ENCODE data around the gene VPS11. TPM values are rescaled to one million over a fixed set of nuclear protein-coding genes. Genes with fewer than 3 reads are reported as not detected.
"Not testable (repeated sequence)": the region's sequence is repeated elsewhere in the genome, so short reads cannot be mapped to it uniquely, and the experiment has no call there.

The VPS11 gene
- total and polyA plus RNA-seq, 11 donors = 18.7 to 33.3 (median 21.7) TPM

- ATAC-seq (peak; percentile 5 to 23 (median 10)), DNase-seq (peak in 1 of 5 donors; percentile 70)
- peak overlapping the region; percentile 56 to 94 (median 84) for H3K4me3 ChIP-seq
- H3K9me3 ChIP-seq = no peaks in the 10 kb centered on the region
- no peaks in the 10 kb centered on the region for H3K27me3 ChIP-seq
- peak overlapping the region; percentile 78 to 97 (median 92) for H3K27ac ChIP-seq
- 2 to 3% (median 2%) methylated on average over 17 to 29 of the region's 29 CpGs for WGBS, 4 donors
- peaks cover 0 to 29% (median 21%) of the 10 kb centered on the region in 9 donors for H3K36me3 ChIP-seq
- intact Hi-C loops (cut with DNase I) = loop anchor here in 4 of 10 donors (5.0 to 10.0 kb wide), 4 partner anchors 96 to 234 kb away; partner anchors contain the start of genes MCAM (in 1 of the 4) and RNF26 (in 1 of the 4)
- TF ChIP-seq POLR2A (IDR thresholded peaks at IDR 0.05) = no peak
- TF ChIP-seq, protein P1, sequence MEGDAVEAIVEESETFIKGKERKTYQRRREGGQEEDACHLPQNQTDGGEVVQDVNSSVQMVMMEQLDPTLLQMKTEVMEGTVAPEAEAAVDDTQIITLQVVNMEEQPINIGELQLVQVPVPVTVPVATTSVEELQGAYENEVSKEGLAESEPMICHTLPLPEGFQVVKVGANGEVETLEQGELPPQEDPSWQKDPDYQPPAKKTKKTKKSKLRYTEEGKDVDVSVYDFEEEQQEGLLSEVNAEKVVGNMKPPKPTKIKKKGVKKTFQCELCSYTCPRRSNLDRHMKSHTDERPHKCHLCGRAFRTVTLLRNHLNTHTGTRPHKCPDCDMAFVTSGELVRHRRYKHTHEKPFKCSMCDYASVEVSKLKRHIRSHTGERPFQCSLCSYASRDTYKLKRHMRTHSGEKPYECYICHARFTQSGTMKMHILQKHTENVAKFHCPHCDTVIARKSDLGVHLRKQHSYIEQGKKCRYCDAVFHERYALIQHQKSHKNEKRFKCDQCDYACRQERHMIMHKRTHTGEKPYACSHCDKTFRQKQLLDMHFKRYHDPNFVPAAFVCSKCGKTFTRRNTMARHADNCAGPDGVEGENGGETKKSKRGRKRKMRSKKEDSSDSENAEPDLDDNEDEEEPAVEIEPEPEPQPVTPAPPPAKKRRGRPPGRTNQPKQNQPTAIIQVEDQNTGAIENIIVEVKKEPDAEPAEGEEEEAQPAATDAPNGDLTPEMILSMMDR (IDR thresholded peaks at IDR 0.05) = no peak
- H3K4me1 ChIP-seq = peaks cover 8 to 36% (median 27%) of the 10 kb centered on the region in 12 donors
Measured at GRCh38 chr11:119100994-119101758, 33.6 kb downstream of the VPS11 start.

- peaks cover 8 to 43% (median 34%) of the 10 kb centered on the region in 12 donors for H3K4me1 ChIP-seq
- TF ChIP-seq POLR2A (IDR thresholded peaks at IDR 0.05) = no peak
- TF ChIP-seq, protein P1 (IDR thresholded peaks at IDR 0.05) = no peak
- intact Hi-C loops (cut with DNase I) = loop anchor here in 4 of 10 donors (2.0 to 10.0 kb wide), 5 partner anchors 35 to 233 kb away; partner anchors contain the start of genes MCAM (in 1 of the 4), RNF26 (in 1 of the 4) and VPS11 (in 1 of the 4)
Measured at GRCh38 chr11:119101759-119102423, 34.3 kb downstream of the VPS11 start, which contains the start of gene DPAGT1. Gene DPAGT1 (minus strand): TSS chr11:119101853. CDS start chr11:119101655, 198 bp downstream.

GRCh38 chr11:119103161-119103664 is 35.6 kb downstream of the VPS11 start:
- 77 to 82% (median 80%) methylated on average over 17 to 18 of the region's 18 CpGs for WGBS, 4 donors
- intact Hi-C loops (cut with DNase I) = loop anchor here in 4 of 10 donors (2.0 to 10.0 kb wide), 5 partner anchors 36 to 232 kb away; partner anchors contain the start of genes MCAM (in 1 of the 4), RNF26 (in 1 of the 4) and VPS11 (in 1 of the 4)
- H3K9me3 ChIP-seq, ATAC-seq, DNase-seq, H3K36me3 ChIP-seq, H3K27me3 ChIP-seq: not testable (repeated sequence)
- Histone ChIP-seq H3K4me3 (peak overlapping the region in 11 of 12 donors; percentile 38 to 94 (median 86)), H3K4me1 (peaks cover 8 to 47% (median 38%) of the 10 kb centered on the region in 12 donors), H3K27ac (peak overlapping the region; percentile 78 to 97 (median 92))

More at GRCh38 chr11:119101759-119102423, 34.3 kb downstream of the VPS11 start, which contains the start of gene DPAGT1:
- no peaks in the 10 kb centered on the region for H3K27me3 ChIP-seq
- ATAC-seq (peak; percentile 93 to 97 (median 96)), DNase-seq (peak; percentile 89 to 94 (median 92))
- H3K4me3 ChIP-seq = peak within 1 kb of the TSS; percentile 56 to 94 (median 84)
- no peaks in the 10 kb centered on the region for H3K9me3 ChIP-seq
- peaks cover 0 to 22% (median 15%) of the 10 kb centered on the region in 9 donors for H3K36me3 ChIP-seq
- WGBS, 4 donors = 0 to 1% (median 0%) methylated on average over 31 to 32 of the region's 32 CpGs
- peak within 1 kb of the TSS; percentile 78 to 97 (median 92) for H3K27ac ChIP-seq

DNA sequence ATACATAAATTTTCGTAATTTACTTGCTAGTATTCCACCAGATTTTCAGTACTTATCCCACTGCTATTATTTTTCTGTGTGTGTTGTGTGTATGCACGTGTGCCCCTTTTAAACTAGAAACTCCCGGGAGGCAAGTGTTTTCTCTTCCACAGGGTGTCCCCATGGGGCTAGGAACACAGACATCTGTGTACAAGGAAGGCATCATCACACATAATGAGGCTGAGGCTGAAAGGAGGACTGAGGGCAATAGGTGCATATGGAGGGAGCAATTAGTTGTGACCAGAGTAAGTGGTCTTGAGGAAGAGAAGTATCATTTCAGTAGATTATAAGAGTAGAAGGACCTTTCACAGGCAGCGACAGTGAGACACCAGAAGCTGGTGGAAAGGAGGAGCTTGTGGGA is 36.2 kb downstream of the VPS11 start:
- H3K4me3 ChIP-seq = no peak overlapping the region
- intact Hi-C loops (cut with DNase I) = loop anchor here in 4 of 10 donors (2.0 to 10.0 kb wide), 5 partner anchors 37 to 231 kb away; partner anchors contain the start of genes MCAM (in 1 of the 4), RNF26 (in 1 of the 4) and VPS11 (in 1 of the 4)
- DNase-seq = no peak
- H3K9me3 ChIP-seq = no peaks in the 10 kb centered on the region
- TF ChIP-seq, protein P1 (IDR thresholded peaks at IDR 0.05) = no peak
- TF ChIP-seq POLR2A (IDR thresholded peaks at IDR 0.05) = no peak
- H3K36me3 ChIP-seq = peaks cover 0 to 3% (median 0%) of the 10 kb centered on the region in 9 donors
- 54 to 58% (median 55%) methylated on average over 4 of the region's 4 CpGs for WGBS, 4 donors
- H3K27me3 ChIP-seq = no peaks in the 10 kb centered on the region
- H3K4me1 ChIP-seq = peaks cover 8 to 53% (median 42%) of the 10 kb centered on the region in 12 donors
- no peak for ATAC-seq
- H3K27ac ChIP-seq = peak overlapping the region in 6 of 12 donors; percentile 23 to 97 (median 94)

Data from heart left ventricle (tissue), 16 donors.